Hepatocyte (in vitro differentiated cells): ENCODE results near the gene CARD8. TPM values are rescaled to one million over a fixed set of nuclear protein-coding genes. Genes with fewer than 3 reads are reported as not detected.
A peak's percentile ranks its signal among the peaks of the same experiment; 100 is the strongest.
"Not testable (repeated sequence)": the region's sequence is repeated elsewhere in the genome, so short reads cannot be mapped to it uniquely, and the experiment has no call there.

ENCODE experiments used
- DNase-seq: peaks from one replicate; pipeline ENCODE4 v3.0.0-alpha.2; 2016; ENCODE audit warnings: low spot score
- H2AFZ ChIP-seq: fragments of 200-600 bp; sonication (generic); 2 replicates; pipeline ENCODE4 v1.6.0; 2016; ENCODE audit warnings: antibody characterized with exemption, mild to moderate bottlenecking
- H3K27ac ChIP-seq: fragments of 200-600 bp; sonication (generic); 2 replicates; pipeline ENCODE4 v1.5.1; 2016; ENCODE audit warnings: mild to moderate bottlenecking
- H3K27me3 ChIP-seq: fragments of 200-600 bp; sonication (generic); 2 replicates; pipeline ENCODE4 v1.6.1; 2016
- H3K36me3 ChIP-seq: fragments of 200-600 bp; sonication (generic); replicated peaks from 2 replicates; pipeline ENCODE4 v1.5.1; 2016; ENCODE audit warnings: low read depth; ENCODE audit not compliant: insufficient read depth
- H3K4me1 ChIP-seq: fragments of 200-600 bp; sonication (generic); 2 replicates; pipeline ENCODE4 v1.5.1; 2016; ENCODE audit warnings: mild to moderate bottlenecking, moderate library complexity; ENCODE audit not compliant: insufficient read depth
- H3K4me2 ChIP-seq: fragments of 200-600 bp; sonication (generic); 2 replicates; pipeline ENCODE4 v1.6.0; 2016
- H3K4me3 ChIP-seq: fragments of 200-600 bp; sonication (generic); 2 replicates; pipeline ENCODE4 v1.5.1; 2016; ENCODE audit warnings: mild to moderate bottlenecking
- H3K79me2 ChIP-seq: fragments of 200-600 bp; sonication (generic); 2 replicates; pipeline ENCODE4 v1.6.0; 2017; ENCODE audit warnings: mild to moderate bottlenecking
- H3K9me2 ChIP-seq: fragments of 200-600 bp; sonication (generic); replicated peaks from 2 replicates; pipeline ENCODE4 v1.6.0; 2017; ENCODE audit warnings: mild to moderate bottlenecking; ENCODE audit not compliant: insufficient read depth
- H3K9me3 ChIP-seq: fragments of 200-600 bp; sonication (generic); 2 replicates; pipeline ENCODE4 v1.5.1; 2016; ENCODE audit warnings: low read depth, mild to moderate bottlenecking
- H4K20me1 ChIP-seq: fragments of 200-600 bp; sonication (generic); 2 replicates; pipeline ENCODE4 v1.6.0; 2016; ENCODE audit warnings: mild to moderate bottlenecking; ENCODE audit not compliant: insufficient read depth, poor library complexity, severe bottlenecking
- EZH2 ChIP-seq: fragments of 200-600 bp; sonication (generic); IDR thresholded peaks from 2 replicates; pipeline ENCODE4 v1.6.1; 2016; ENCODE audit warnings: antibody characterized with exemption, mild to moderate bottlenecking, borderline replicate concordance
- EZH2phosphoT487 ChIP-seq: fragments of 200-600 bp; sonication (generic); IDR thresholded peaks from one replicate; pipeline ENCODE4 v1.6.1; 2018; ENCODE audit warnings: antibody characterized with exemption, mild to moderate bottlenecking, low read depth, moderate library complexity; ENCODE audit not compliant: unreplicated experiment, severe bottlenecking
- WGBS: methylation state at CpG from one replicate; pipeline ENCODE4 v1.1.6; 2016; ENCODE audit warnings: low lambda C conversion rate; ENCODE audit errors: missing lambda C conversion rate; 5-methylcytosine and 5-hydroxymethylcytosine counted together
- polyA plus RNA-seq: library from polyadenylated mRNA; unstranded; fragments of >200 nt; fragmentation: Nextera tagmentation; extraction: Ambion mirVana; gene quantifications from 2 replicates; pipeline ENCODE4 v1.2.1, GENCODE V29; 2016
- total RNA-seq: library from RNA; depleted of rRNA; stranded (reverse); fragments of >200 nt; gene quantifications from 2 replicates; pipeline ENCODE4 v1.2.3, GENCODE V29; 2014
- TF ChIP-seq, protein P1 (sequence below): fragments of 200-600 bp; sonication (generic); IDR thresholded peaks from 2 replicates; pipeline ENCODE4 v1.5.1; 2016; ENCODE audit warnings: antibody characterized with exemption, mild to moderate bottlenecking; ENCODE audit not compliant: poor library complexity

CARD8 gene
- total and polyA plus RNA-seq, 2 experiments from 2014 or later = 7.6 to 17.0 TPM

DNA sequence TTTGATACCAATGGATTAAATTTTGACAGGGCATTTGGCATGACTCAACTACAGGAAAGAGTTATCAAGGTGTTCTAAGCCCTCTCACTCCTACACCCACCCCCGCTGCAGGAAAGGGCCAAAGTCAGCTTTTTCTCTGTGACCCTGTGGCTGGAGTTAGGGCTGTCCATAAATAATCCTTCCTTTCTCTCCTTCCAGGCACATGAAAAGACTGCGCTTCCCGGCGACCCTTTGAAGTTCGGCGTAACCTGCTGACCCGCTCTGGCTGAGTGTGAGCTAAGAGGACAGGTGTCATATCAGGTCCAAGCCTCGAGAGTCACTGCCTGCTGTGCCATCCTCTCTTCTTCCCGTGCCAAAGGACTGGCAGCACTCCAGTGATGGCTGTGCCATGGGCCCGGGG lies 39.7 kb upstream of the CARD8 start:
- TF ChIP-seq EZH2phosphoT487 (no peak), EZH2 (no peak)
- TF ChIP-seq, protein P1, sequence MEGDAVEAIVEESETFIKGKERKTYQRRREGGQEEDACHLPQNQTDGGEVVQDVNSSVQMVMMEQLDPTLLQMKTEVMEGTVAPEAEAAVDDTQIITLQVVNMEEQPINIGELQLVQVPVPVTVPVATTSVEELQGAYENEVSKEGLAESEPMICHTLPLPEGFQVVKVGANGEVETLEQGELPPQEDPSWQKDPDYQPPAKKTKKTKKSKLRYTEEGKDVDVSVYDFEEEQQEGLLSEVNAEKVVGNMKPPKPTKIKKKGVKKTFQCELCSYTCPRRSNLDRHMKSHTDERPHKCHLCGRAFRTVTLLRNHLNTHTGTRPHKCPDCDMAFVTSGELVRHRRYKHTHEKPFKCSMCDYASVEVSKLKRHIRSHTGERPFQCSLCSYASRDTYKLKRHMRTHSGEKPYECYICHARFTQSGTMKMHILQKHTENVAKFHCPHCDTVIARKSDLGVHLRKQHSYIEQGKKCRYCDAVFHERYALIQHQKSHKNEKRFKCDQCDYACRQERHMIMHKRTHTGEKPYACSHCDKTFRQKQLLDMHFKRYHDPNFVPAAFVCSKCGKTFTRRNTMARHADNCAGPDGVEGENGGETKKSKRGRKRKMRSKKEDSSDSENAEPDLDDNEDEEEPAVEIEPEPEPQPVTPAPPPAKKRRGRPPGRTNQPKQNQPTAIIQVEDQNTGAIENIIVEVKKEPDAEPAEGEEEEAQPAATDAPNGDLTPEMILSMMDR = no peak
- no peak for DNase-seq
- Histone ChIP-seq H3K79me2 (no peaks in the 10 kb centered on the region), H2AFZ (no peak overlapping the region), H3K27me3 (no peaks in the 10 kb centered on the region), H3K36me3 (no peaks in the 10 kb centered on the region), H3K9me2 (no peaks in the 10 kb centered on the region), H3K9me3 (no peaks in the 10 kb centered on the region), H4K20me1 (no peaks in the 10 kb centered on the region), H3K4me2 (no peak overlapping the region), H3K4me3 (no peak overlapping the region), H3K4me1 (no peaks in the 10 kb centered on the region), H3K27ac (no peak overlapping the region)
- WGBS = 80% methylated on average over 10 of the region's 10 CpGs

DNA sequence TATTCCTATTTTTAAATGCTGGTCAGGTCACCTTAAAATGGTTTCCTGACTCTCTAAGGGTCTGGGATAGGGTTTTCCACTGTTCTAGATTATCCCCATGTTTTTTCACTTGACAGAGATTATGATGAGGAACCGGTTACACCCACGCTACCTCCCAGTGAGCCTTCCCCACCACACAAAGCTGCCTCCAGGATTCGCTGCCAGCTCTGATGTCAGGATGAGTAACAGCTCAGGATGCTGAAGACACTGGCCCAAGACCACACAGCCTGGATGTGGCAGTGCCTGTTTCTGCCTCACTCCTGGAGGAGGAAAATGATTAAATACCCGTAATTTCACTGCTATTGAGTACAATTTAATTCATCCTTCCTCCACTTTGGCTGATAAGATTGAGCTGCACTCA lies 37.1 kb upstream of the CARD8 start:
- Histone ChIP-seq H3K27ac (no peak overlapping the region), H4K20me1 (no peaks in the 10 kb centered on the region), H3K9me3 (no peaks in the 10 kb centered on the region), H3K4me2 (no peak overlapping the region), H3K36me3 (no peaks in the 10 kb centered on the region), H3K4me1 (no peaks in the 10 kb centered on the region), H3K27me3 (no peaks in the 10 kb centered on the region), H2AFZ (no peak overlapping the region), H3K4me3 (no peak overlapping the region), H3K9me2 (no peaks in the 10 kb centered on the region), H3K79me2 (no peaks in the 10 kb centered on the region)
- no peak for TF ChIP-seq EZH2phosphoT487
- no peak for TF ChIP-seq EZH2
- TF ChIP-seq, protein P1 = no peak
- DNase-seq = no peak
- WGBS = 90% methylated on average over 4 of the region's 4 CpGs

DNA sequence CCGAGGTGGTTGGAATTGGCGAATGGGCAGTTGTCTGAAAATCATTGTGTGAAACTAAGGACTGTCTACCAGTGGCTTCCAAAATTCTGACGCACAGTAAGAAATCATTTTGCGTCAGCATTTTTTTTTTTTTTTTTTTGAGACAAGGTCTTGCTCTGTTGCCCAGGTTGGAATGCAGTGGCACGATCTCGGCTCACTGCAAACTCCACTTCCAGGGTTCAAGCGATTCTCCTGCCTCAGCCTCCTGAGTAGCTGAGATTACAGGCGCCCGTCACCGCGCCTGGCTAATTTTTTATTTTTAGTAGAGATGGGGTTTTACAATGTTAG lies 35.7 kb upstream of the CARD8 start:
- H4K20me1 ChIP-seq, DNase-seq, H3K4me1 ChIP-seq, H3K79me2 ChIP-seq, H3K9me3 ChIP-seq, H3K27me3 ChIP-seq, H3K4me3 ChIP-seq, H3K27ac ChIP-seq, H3K36me3 ChIP-seq, H3K9me2 ChIP-seq, H2AFZ ChIP-seq: not testable (repeated sequence)
- peak overlapping the region; percentile 93 for H3K4me2 ChIP-seq
- 33% methylated on average over 11 of the region's 11 CpGs for WGBS

DNA sequence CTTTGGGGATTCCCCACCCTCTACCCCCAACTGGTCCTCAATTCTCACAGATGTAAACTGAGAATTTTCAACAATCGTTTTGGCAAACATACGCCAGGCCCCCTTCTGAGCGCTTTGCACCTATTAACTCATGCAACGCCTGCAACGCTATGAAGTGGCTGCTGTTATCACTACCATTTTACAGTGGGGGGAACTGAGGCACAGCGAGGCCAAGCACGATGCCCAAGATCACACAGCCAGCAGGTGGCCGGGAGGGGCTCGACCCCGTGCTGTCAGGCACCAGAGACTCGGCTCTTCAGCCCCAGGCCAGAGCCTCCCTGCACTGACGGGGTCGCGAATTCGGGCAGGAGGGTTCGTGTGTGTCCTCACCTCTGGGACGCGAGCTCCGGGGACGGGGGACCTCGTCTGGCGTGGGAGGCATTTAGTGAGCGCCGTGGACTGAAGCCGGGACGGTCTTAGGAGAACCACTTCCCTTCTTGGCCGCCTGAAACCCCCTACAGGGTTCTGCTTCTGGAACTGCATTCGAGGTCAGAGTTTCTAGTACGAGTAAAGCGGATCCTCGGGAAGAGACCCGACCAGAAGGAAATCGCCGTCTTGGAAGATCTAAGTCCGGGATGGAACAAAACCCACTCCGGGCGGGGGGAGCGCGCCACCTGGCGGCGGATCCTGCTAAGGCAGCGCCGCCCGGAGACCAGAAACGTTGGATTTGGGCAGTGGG lies 35.2 kb upstream of the CARD8 start:
- WGBS = under 1% methylated on average over 45 of the region's 45 CpGs
- peak; percentile 86 for DNase-seq
- Histone ChIP-seq H3K36me3 (no peaks in the 10 kb centered on the region), H3K27ac (no peak overlapping the region), H3K79me2 (no peaks in the 10 kb centered on the region), H4K20me1 (no peaks in the 10 kb centered on the region), H3K27me3 (no peaks in the 10 kb centered on the region), H3K4me1 (no peaks in the 10 kb centered on the region), H3K4me3 (peak overlapping the region; percentile 41), H3K9me3 (no peaks in the 10 kb centered on the region), H2AFZ (peak overlapping the region; percentile 82), H3K9me2 (no peaks in the 10 kb centered on the region), H3K4me2 (peak overlapping the region; percentile 93)
- TF ChIP-seq, protein P1 = peak; percentile 99
- TF ChIP-seq EZH2phosphoT487 = no peak
